Measurements from ENCODE around the gene SH3PXD2A. TPM values are rescaled to one million over a fixed set of nuclear protein-coding genes. Genes with fewer than 3 reads are reported as not detected.

SH3PXD2A gene
- total and polyA plus RNA-seq, 2 donors (not counting 1 experiment from before 2014, with no cell fraction given) = 3.2 to 33.5 TPM

DNA sequence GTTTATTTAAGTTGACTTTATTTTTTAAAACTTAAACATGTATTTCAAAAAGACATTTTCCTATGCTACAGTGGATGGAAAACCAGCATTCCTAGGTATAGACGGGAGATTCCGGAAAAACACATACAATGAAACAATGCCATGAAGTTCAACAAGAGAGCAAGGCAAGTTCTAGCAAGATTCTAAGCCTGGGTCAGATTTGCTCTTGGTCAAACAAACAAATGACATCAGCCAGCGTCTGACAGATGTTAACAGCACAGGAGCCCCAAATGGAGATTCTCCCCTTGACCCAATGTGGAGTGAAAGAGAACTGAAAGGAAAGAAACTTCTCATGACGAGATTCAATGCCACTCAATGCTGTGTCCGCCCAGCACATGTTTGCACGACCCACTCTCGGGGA is 212.0 kb downstream of the SH3PXD2A start:
- Histone ChIP-seq H3K27ac (ENCODE audit: low read length in 2 of 2) (no peak overlapping the region), H3K9me3 (ENCODE audit: control extremely low read depth in 1 of 3, control insufficient read depth in 2 of 3, insufficient read depth in 1 of 3, low read length in 2 of 3) (no peaks in the 10 kb centered on the region), H3K4me3 (ENCODE audit: control extremely low read depth in 1 of 5, extremely low read depth in 1 of 5, insufficient read depth in 1 of 5, low read depth in 2 of 5, low read length in 4 of 5) (no peak overlapping the region), H3K4me2 (replicated peaks; ENCODE audit: low read depth, low read length, poor library complexity, severe bottlenecking) (no peak overlapping the region), H3K4me1 (ENCODE audit: control insufficient read depth in 2 of 2, insufficient read depth in 2 of 2, low read length in 2 of 2) (no peaks in the 10 kb centered on the region), H3K36me3 (replicated peaks in 1 of 2; ENCODE audit: control extremely low read depth in 1 of 2, control insufficient read depth in 1 of 2, extremely low read depth in 1 of 2, insufficient read depth in 2 of 2, low read length in 1 of 2) (no peaks in the 10 kb centered on the region), H4K20me1 (ENCODE audit: control insufficient read depth, insufficient read depth, low read length, poor library complexity, severe bottlenecking) (no peaks in the 10 kb centered on the region), H3K9ac (ENCODE audit: low read length) (no peak overlapping the region), H2AFZ (ENCODE audit: insufficient read depth, low read depth, low read length, poor library complexity, severe bottlenecking) (no peak overlapping the region), H3K27me3 (replicated peaks in 1 of 4; ENCODE audit: control extremely low read depth in 1 of 4, control insufficient read depth in 3 of 4, insufficient read depth in 4 of 4, low read length in 3 of 4) (no peaks in the 10 kb centered on the region), H3K79me2 (ENCODE audit: control insufficient read depth, insufficient read depth, low read length) (no peaks in the 10 kb centered on the region)
- TF ChIP-seq, protein P1, sequence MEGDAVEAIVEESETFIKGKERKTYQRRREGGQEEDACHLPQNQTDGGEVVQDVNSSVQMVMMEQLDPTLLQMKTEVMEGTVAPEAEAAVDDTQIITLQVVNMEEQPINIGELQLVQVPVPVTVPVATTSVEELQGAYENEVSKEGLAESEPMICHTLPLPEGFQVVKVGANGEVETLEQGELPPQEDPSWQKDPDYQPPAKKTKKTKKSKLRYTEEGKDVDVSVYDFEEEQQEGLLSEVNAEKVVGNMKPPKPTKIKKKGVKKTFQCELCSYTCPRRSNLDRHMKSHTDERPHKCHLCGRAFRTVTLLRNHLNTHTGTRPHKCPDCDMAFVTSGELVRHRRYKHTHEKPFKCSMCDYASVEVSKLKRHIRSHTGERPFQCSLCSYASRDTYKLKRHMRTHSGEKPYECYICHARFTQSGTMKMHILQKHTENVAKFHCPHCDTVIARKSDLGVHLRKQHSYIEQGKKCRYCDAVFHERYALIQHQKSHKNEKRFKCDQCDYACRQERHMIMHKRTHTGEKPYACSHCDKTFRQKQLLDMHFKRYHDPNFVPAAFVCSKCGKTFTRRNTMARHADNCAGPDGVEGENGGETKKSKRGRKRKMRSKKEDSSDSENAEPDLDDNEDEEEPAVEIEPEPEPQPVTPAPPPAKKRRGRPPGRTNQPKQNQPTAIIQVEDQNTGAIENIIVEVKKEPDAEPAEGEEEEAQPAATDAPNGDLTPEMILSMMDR (IDR thresholded peaks at IDR 0.05) = no peak
- TF ChIP-seq EZH2 (IDR thresholded peaks at IDR 0.05; ENCODE audit: borderline replicate concordance, insufficient read depth, low read depth, low read length, poor library complexity, severe bottlenecking) = no peak
- Mint-ChIP-seq H3K4me1 (peaks cover 6% of the 10 kb centered on the region), H3K27me3 (no peaks in the 10 kb centered on the region), H3K9me3 (ENCODE audit: insufficient read depth) (no peaks in the 10 kb centered on the region), H3K27ac (no peak overlapping the region), H3K4me3 (no peak overlapping the region)
- 95% methylated on average over 7 of the region's 7 CpGs for WGBS (ENCODE audit: insufficient coverage)
- ChIA-PET CTCF (no interaction called here), POLR2A (no interaction called here)
- ATAC-seq (ENCODE audit: low read depth) (no peak), DNase-seq (no peak)
- intact Hi-C loops (cut with micrococcal nuclease) = no loop called here

DNA sequence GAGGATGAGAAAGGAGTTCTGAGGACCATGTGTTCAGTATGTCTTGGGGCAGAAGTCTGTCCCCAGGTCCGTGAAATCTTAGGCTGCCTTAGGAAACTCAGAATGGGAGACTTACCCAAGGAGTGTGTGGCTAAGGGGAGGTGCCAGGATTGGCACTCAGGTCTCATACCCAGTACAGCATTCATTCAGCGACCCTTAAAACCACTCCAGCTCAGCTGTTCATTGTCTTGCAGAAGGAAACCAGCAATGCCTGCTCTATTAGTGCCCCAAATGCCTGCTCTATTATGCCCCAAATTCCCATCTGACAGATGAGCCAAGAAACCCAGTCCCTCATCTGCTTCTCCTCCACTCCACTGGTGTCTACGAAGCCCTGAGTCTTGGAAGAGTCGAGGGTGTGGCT is 214.1 kb downstream of the SH3PXD2A start:
- no peak for ATAC-seq (ENCODE audit: low read depth)

More for the DNA sequence above, 214.1 kb downstream of the SH3PXD2A start:
- Mint-ChIP-seq H3K4me3 (no peak overlapping the region), H3K9me3 (ENCODE audit: insufficient read depth) (no peaks in the 10 kb centered on the region), H3K27me3 (no peaks in the 10 kb centered on the region), H3K4me1 (peaks cover 6% of the 10 kb centered on the region), H3K27ac (no peak overlapping the region)
- Histone ChIP-seq H3K9me3 (ENCODE audit: control extremely low read depth in 1 of 3, control insufficient read depth in 2 of 3, insufficient read depth in 1 of 3, low read length in 2 of 3) (no peaks in the 10 kb centered on the region), H3K9ac (ENCODE audit: low read length) (no peak overlapping the region), H3K27me3 (replicated peaks in 1 of 4; ENCODE audit: control extremely low read depth in 1 of 4, control insufficient read depth in 3 of 4, insufficient read depth in 4 of 4, low read length in 3 of 4) (no peaks in the 10 kb centered on the region), H2AFZ (ENCODE audit: insufficient read depth, low read depth, low read length, poor library complexity, severe bottlenecking) (no peak overlapping the region), H3K36me3 (replicated peaks in 1 of 2; ENCODE audit: control extremely low read depth in 1 of 2, control insufficient read depth in 1 of 2, extremely low read depth in 1 of 2, insufficient read depth in 2 of 2, low read length in 1 of 2) (no peaks in the 10 kb centered on the region), H3K4me1 (ENCODE audit: control insufficient read depth in 2 of 2, insufficient read depth in 2 of 2, low read length in 2 of 2) (no peaks in the 10 kb centered on the region), H3K4me3 (ENCODE audit: control extremely low read depth in 1 of 5, extremely low read depth in 1 of 5, insufficient read depth in 1 of 5, low read depth in 2 of 5, low read length in 4 of 5) (no peak overlapping the region), H3K79me2 (ENCODE audit: control insufficient read depth, insufficient read depth, low read length) (no peaks in the 10 kb centered on the region), H3K4me2 (replicated peaks; ENCODE audit: low read depth, low read length, poor library complexity, severe bottlenecking) (no peak overlapping the region), H3K27ac (ENCODE audit: low read length in 2 of 2) (no peak overlapping the region), H4K20me1 (ENCODE audit: control insufficient read depth, insufficient read depth, low read length, poor library complexity, severe bottlenecking) (peaks cover 6% of the 10 kb centered on the region)
- CTCF ChIA-PET = no interaction called here
- TF ChIP-seq EZH2 (IDR thresholded peaks at IDR 0.05; ENCODE audit: borderline replicate concordance, insufficient read depth, low read depth, low read length, poor library complexity, severe bottlenecking) = no peak
- TF ChIP-seq, protein P1 (IDR thresholded peaks at IDR 0.05) = no peak
- no peak for DNase-seq
- WGBS (ENCODE audit: insufficient coverage) = 90% methylated on average over 4 of the region's 4 CpGs
- intact Hi-C loops (cut with micrococcal nuclease) = no loop called here
- POLR2A ChIA-PET = no interaction called here
